Spleen (tissue), 11 donors: ENCODE measurements around the gene SLC5A2. TPM values are rescaled to one million over a fixed set of nuclear protein-coding genes. Genes with fewer than 3 reads are reported as not detected.
A peak's percentile ranks its signal among the peaks of the same experiment; 100 is the strongest.

Experiments
- DNase-seq: peaks from one replicate; pipeline ENCODE4 v3.0.0-alpha.2; 2020
- H3K27ac ChIP-seq, 8 donors: fragments of 200-600 bp; sonication (generic) in 7 of 8; 1 replicate in 4 of 8; 2 replicates in 4 of 8; pipeline versions ENCODE4 v1.5.0 to v1.8.0; 2016 to 2021; ENCODE audit warnings: inconsistent platforms in 4 of 8, mild to moderate bottlenecking in 4 of 8, moderate library complexity in 1 of 8
- H3K27me3 ChIP-seq, 7 donors: fragments of 200-600 bp; sonication (generic) in 6 of 7; replicated peaks in 1 of 7; 1 replicate in 4 of 7; 2 replicates in 3 of 7; pipeline versions ENCODE4 v1.5.0 to v1.8.0; 2016 to 2021; ENCODE audit warnings: inconsistent platforms in 3 of 7, mild to moderate bottlenecking in 1 of 7
- H3K36me3 ChIP-seq, 6 donors: fragments of 200-600 bp; sonication (generic) in 5 of 6; 1 replicate in 4 of 6; 2 replicates in 2 of 6; pipeline versions ENCODE4 v1.5.0 to v1.8.0; 2016 to 2021; ENCODE audit warnings: inconsistent platforms in 2 of 6
- H3K4me1 ChIP-seq, 6 donors: fragments of 200-600 bp; sonication (generic) in 5 of 6; 1 replicate in 3 of 6; 2 replicates in 3 of 6; pipeline versions ENCODE4 v1.5.0 to v1.8.0; 2016 to 2021; ENCODE audit warnings: inconsistent platforms in 3 of 6
- H3K4me3 ChIP-seq, 8 donors: fragments of 200-600 bp; sonication (generic) in 7 of 8; 1 replicate in 4 of 8; 2 replicates in 4 of 8; pipeline versions ENCODE4 v1.5.0 to v1.8.0; 2016 to 2021; ENCODE audit warnings: inconsistent platforms in 4 of 8, mild to moderate bottlenecking in 4 of 8, moderate library complexity in 2 of 8
- H3K9me3 ChIP-seq, 8 donors: fragments of 200-600 bp; sonication (generic) in 7 of 8; 1 replicate in 4 of 8; 2 replicates in 4 of 8; pipeline versions ENCODE4 v1.5.0 to v1.8.0; 2016 to 2021; ENCODE audit warnings: inconsistent platforms in 4 of 8
- POLR2A ChIP-seq, 3 donors: fragments of 450-650 bp; IDR thresholded peaks; one replicate each; pipeline ENCODE4 v1.5.1; 2017; ENCODE audit warnings: antibody characterized with exemption in 3 of 3, mild to moderate bottlenecking in 1 of 3
- POLR2AphosphoS5 ChIP-seq, 3 donors: sonication (generic); formaldehyde crosslinking; IDR thresholded peaks; one replicate each; pipeline ENCODE4 v1.5.1; 2017; ENCODE audit warnings: antibody characterized with exemption in 3 of 3
- WGBS, 5 donors: extraction: QIAGEN DNeasy Blood & Tissue Kit in 3 of 5; methylation state at CpG; one replicate each; pipeline versions ENCODE4 v1.1.5 to v1.1.7; 2013 to 2018; 5-methylcytosine and 5-hydroxymethylcytosine counted together
- intact Hi-C: fragments of 100-400 bp; cut with DNase I; formaldehyde crosslinking; loops from one replicate; pipeline ENCODE4 v1.15.0; 2023; ENCODE audit warnings: low total_unique reads
- polyA plus RNA-seq, 3 donors: library from polyadenylated mRNA; stranded (reverse); fragments of 200-250 nt; gene quantifications; one replicate each; pipeline ENCODE4 v1.2.1, GENCODE V29; 2013
- total RNA-seq, 7 donors: library from RNA; depleted of rRNA in 3 of 7; stranded (reverse); fragments of >200 nt in 3 of 7; fragmentation: NEBNext Ultra II Directional in 4 of 7; extraction: Animal tissue kit (Norgen Biotek cat#: 25700) in 4 of 7; gene quantifications; one replicate each; pipeline versions ENCODE4 v1.1.0 to v1.2.1, GENCODE V29; 2016 to 2021
- TF ChIP-seq, protein P1 (sequence below), 11 experiments: fragments of 200-600 bp in 7 of 11; fragments of 450-650 bp in 4 of 11; sonication (generic) in 4 of 11; IDR thresholded peaks in 8 of 11; conservative IDR thresholded peaks in 3 of 11; 1 replicate in 7 of 11; 2 replicates in 4 of 11; pipeline versions ENCODE4 v1.4.0 to v1.8.0; 2016 to 2021; ENCODE audit warnings: antibody characterized with exemption in 11 of 11, inconsistent platforms in 4 of 11, mild to moderate bottlenecking in 1 of 11
- donor health status: healthy with polysubstance abuse.
- donor health status: DM: no; HTN: no; CAD: no; lungs with moderate emphysema.
- donor health status: DM: no; HTN: no; CAD: no.
- donor health status: Bipolar disorder and iron deficiency.
- donor health status: healthy.
- donor health status: DM: no; HTN: no; CAD: no.
- donor health status: DM: yes; HTN: yes; CAD: no.

The SLC5A2 gene
- total and polyA plus RNA-seq, 10 donors = 0.17 to 2.3 (median 1.2) TPM; not detected in 3

DNA sequence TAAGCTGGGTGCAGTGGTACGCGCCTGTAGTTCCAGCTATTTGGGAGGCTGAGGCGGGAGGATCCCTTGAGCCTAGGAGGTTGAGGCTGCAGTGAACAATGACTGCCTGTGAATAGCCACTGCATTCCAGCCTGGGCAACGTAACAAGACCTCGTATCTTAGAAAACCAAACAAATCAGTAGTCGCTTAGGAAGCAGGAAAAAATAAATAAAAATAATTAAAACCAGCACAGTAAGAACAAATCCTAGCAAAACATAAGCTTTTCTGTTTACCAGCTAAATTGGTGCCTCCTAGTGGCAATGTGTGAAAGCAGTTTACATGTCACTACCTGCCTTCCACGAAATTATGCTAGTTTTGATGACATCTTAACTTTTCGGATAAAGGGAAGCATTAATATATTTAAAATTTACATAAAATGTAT is 22.3 kb upstream of the SLC5A2 start:
- peaks cover 4 to 54% (median 35%) of the 10 kb centered on the region in 6 donors for H3K36me3 ChIP-seq
- peak; percentile 76 for DNase-seq
- peak overlapping the region in 7 of 8 donors; percentile 32 to 93 (median 74) for H3K4me3 ChIP-seq
- H3K9me3 ChIP-seq = no peaks in the 10 kb centered on the region
- intact Hi-C loops = no loop called here
- H3K27me3 ChIP-seq = no peaks in the 10 kb centered on the region
- peak overlapping the region in 6 of 8 donors; percentile 97 to 100 (median 99) for H3K27ac ChIP-seq
- WGBS, 5 donors = 50 to 65% (median 54%) methylated on average over 8 of the region's 8 CpGs
- peaks cover 28 to 56% (median 40%) of the 10 kb centered on the region in 6 donors for H3K4me1 ChIP-seq
- TF ChIP-seq POLR2A (IDR thresholded peaks at IDR 0.05) (no peak), POLR2AphosphoS5 (IDR thresholded peaks at IDR 0.05) (no peak)
- TF ChIP-seq, protein P1, sequence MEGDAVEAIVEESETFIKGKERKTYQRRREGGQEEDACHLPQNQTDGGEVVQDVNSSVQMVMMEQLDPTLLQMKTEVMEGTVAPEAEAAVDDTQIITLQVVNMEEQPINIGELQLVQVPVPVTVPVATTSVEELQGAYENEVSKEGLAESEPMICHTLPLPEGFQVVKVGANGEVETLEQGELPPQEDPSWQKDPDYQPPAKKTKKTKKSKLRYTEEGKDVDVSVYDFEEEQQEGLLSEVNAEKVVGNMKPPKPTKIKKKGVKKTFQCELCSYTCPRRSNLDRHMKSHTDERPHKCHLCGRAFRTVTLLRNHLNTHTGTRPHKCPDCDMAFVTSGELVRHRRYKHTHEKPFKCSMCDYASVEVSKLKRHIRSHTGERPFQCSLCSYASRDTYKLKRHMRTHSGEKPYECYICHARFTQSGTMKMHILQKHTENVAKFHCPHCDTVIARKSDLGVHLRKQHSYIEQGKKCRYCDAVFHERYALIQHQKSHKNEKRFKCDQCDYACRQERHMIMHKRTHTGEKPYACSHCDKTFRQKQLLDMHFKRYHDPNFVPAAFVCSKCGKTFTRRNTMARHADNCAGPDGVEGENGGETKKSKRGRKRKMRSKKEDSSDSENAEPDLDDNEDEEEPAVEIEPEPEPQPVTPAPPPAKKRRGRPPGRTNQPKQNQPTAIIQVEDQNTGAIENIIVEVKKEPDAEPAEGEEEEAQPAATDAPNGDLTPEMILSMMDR (IDR thresholded peaks at IDR 0.05 in 8 of 11, conservative IDR thresholded peaks at IDR 0.05 in 3 of 11) = peak; percentile 27 to 75 (median 59)

DNA sequence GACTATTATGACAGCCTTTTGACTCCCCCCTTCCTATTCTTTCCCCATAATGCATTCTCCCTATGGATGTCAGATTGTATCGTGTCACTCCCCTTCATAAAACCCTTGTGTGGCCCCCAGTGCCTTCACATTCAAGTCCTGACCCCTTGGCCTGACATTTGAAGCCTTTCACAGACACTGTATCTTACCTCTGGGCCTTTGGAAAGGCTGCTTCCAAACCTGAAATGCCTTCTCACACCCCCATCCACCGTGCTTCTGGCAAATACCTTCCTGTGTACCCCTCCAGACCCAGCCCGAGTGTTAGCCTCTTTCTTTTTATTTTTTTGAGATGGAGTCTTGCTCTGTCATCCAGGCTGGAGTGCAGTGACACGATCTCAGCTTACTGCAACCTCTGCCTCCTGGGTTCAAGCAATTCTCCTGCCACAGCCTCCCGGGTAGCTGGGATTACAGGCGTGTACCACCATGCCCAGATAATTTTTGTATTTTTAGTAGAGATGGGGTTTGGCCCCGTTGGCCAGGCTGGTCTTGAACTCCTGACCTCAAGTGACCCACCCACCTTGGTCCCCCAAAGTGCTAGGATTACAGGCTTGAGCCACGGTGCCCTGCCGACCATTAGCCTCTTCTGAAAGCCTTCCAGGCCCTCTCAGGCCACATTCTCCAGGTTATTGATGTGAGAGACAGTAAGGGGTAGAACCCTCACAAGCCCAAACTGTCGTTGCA is 21.6 kb upstream of the SLC5A2 start:
- peak; percentile 10 for DNase-seq
- intact Hi-C loops = no loop called here
- Histone ChIP-seq H3K36me3 (peaks cover 4 to 55% (median 42%) of the 10 kb centered on the region in 6 donors), H3K4me1 (peaks cover 29 to 56% (median 33%) of the 10 kb centered on the region in 6 donors), H3K4me3 (no peak overlapping the region), H3K27ac (peak overlapping the region in 1 of 8 donors; percentile 100), H3K9me3 (no peaks in the 10 kb centered on the region), H3K27me3 (no peaks in the 10 kb centered on the region)
- WGBS, 5 donors = 87 to 96% (median 91%) methylated on average over 10 of the region's 10 CpGs
- TF ChIP-seq, protein P1 (IDR thresholded peaks at IDR 0.05 in 8 of 11, conservative IDR thresholded peaks at IDR 0.05 in 3 of 11) = no peak
- TF ChIP-seq POLR2AphosphoS5 (IDR thresholded peaks at IDR 0.05) (no peak), POLR2A (IDR thresholded peaks at IDR 0.05) (no peak)

DNA sequence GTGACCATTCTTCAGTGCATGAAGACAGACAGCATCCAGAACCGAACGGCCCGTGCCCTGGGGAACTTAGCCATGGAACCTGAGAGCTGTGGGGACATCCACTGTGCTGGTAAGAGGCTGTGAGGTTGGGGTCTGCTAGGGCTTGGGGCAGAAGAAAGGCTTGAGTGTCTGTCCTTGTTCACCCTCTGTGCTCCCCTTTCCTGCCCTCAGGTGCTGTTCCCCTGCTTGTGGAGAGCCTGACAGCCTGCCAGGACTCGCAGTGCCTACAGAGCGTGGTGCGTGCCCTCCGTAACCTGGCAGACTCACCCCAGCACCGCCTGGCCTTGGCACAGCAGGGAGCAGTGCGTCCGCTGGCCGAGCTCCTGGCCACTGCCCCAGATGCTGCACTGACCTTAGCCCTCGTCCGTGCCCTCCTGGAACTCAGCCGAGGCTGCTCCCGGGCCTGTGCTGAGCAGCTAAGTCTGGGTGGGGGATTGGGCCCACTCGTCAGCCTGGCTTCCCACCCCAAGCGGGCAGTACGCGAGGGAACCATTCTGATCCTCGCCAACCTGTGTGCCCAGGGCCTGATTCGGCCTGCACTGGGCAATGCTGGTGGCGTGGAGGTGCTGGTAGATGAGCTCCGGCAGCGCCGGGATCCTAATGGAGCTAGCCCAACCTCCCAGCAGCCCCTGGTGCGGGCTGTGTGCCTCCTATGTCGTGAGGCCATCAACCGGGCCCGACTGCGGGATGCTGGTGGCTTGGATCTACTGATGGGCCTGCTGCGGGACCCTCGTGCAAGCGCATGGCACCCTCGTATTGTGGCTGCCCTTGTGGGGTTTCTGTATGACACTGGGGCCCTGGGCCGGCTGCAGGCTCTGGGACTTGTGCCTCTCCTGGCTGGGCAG is 20.8 kb upstream of the SLC5A2 start:
- Histone ChIP-seq H3K4me1 (peaks cover 22 to 56% (median 31%) of the 10 kb centered on the region in 6 donors), H3K27me3 (no peaks in the 10 kb centered on the region), H3K9me3 (no peaks in the 10 kb centered on the region), H3K36me3 (peaks cover 4 to 57% (median 48%) of the 10 kb centered on the region in 6 donors), H3K27ac (no peak overlapping the region), H3K4me3 (no peak overlapping the region)
- 92 to 99% (median 97%) methylated on average over 15 to 35 of the region's 35 CpGs for WGBS, 5 donors
- DNase-seq = peak; percentile 82
- intact Hi-C loops = no loop called here
- TF ChIP-seq, protein P1 (IDR thresholded peaks at IDR 0.05 in 8 of 11, conservative IDR thresholded peaks at IDR 0.05 in 3 of 11) = no peak
- no peak for TF ChIP-seq POLR2A (IDR thresholded peaks at IDR 0.05)
- no peak for TF ChIP-seq POLR2AphosphoS5 (IDR thresholded peaks at IDR 0.05)
